HUES6 (cell line): Measurements from ENCODE around the gene RXRG.

Experiments used
- H3K27ac ChIP-seq: 2 replicates; pipeline ENCODE4 v1.7.0; 2013; ENCODE audit warnings: low read depth, mild to moderate bottlenecking, low read length, inconsistent platforms
- H3K27me3 ChIP-seq: 2 replicates; pipeline ENCODE4 v1.6.1; 2013; ENCODE audit warnings: low read length; ENCODE audit not compliant: control insufficient read depth, insufficient read depth
- H3K36me3 ChIP-seq: 2 replicates; pipeline ENCODE4 v1.6.1; 2013; ENCODE audit warnings: low read length; ENCODE audit not compliant: control insufficient read depth, insufficient read depth
- H3K4me1 ChIP-seq: 2 replicates; pipeline ENCODE4 v1.6.1; 2013; ENCODE audit warnings: low read length; ENCODE audit not compliant: control insufficient read depth, insufficient read depth
- H3K4me3 ChIP-seq: 2 replicates; pipeline ENCODE4 v1.5.1; 2013; ENCODE audit warnings: low read depth, low read length
- H3K9ac ChIP-seq: one replicate; pipeline ENCODE4 v1.6.1; 2013; ENCODE audit warnings: mild to moderate bottlenecking, low read length
- H3K9me3 ChIP-seq: 2 replicates; pipeline ENCODE4 v1.6.1; 2013; ENCODE audit warnings: low read depth, low read length; ENCODE audit not compliant: control insufficient read depth, insufficient read depth

The RXRG gene

DNA sequence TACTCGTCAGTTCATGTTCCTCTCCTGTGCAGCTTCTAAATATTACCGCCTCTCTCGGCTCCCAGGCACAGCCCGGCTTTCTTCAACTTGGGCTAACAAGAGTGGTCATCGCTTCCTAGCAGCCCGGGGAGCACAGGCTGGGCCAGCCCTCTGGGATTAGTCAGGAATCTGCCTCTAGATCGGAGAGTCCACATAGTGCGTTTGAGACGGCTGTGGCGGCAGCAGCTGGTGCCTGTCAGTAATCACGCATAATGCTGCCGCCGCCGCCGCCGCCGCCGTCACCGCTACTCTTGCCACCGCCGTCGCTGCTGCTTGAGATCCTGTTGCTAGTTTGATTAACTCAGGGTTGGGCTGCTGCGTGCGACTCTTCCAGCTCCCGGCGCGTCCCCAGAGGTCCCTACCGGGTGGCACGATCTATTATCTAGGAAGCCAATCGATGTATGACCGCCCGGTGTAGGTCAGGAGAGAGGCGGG, at the start of gene RXRG:
Gene RXRG, minus strand, starts transcription at position 230 of the 474 bp plus-strand sequence. CDS start 233 bp downstream, outside the sequence.
- Histone ChIP-seq H3K27me3 (peaks cover 81% of the 10 kb centered on the region), H3K4me3 (peak within 1 kb of the TSS; percentile 54), H3K9me3 (no peaks in the 10 kb centered on the region), H3K4me1 (peaks cover 17% of the 10 kb centered on the region), H3K36me3 (no peaks in the 10 kb centered on the region), H3K9ac (no peak within 1 kb of the TSS), H3K27ac (no peak within 1 kb of the TSS)

DNA sequence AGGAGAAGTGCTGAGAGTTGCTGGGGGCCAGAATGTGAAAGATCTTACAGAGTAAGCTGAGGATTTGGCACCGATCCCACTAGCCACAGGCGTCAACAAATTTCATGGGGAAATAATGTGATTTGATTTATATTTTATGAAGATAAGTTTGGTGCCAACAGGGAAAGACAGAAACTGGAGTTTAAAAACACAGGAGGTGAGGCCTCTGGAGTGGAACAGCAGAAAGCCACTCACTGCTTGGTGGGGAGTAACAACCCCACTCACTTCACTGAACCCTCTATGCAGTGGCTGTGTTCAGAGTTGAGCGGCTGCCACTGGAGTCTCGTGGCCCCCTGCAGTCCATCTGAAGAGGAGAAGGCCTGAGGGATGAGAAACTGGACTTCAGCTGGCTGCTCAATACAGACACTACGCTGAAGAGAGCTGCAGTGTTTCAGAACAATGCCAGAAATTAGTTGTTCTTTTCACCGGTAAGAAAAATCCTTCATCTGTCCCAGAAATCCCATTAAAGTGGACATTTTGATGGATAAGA, 48.0 kb upstream of the RXRG start:
- Histone ChIP-seq H3K36me3 (no peaks in the 10 kb centered on the region), H3K27me3 (no peaks in the 10 kb centered on the region)

DNA sequence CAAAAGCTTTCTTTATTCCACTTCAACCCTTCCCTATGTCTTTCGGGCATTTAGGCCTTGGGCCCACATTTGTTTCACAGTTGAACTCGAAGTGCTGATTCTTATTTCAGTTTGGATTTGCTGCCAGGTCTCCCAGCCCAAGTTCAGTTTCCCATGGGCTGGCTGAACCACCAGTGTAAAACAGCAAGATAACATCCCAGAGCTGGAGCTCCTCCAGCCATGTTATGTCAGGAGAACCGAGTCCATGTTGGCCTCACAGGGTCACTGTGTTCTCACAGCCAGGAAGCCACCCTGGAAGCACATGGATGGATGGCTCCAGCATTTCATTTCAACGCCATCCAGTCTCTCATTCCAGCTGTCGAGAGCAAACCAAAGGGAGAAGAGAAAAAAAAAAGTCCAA, 45.2 kb upstream of the RXRG start:
- Histone ChIP-seq H3K4me1 (peaks cover 4% of the 10 kb centered on the region; the same call in 1 of the 2 replicates), H3K27ac (no peak overlapping the region), H3K4me3 (no peak overlapping the region), H3K9me3 (no peaks in the 10 kb centered on the region), H3K36me3 (no peaks in the 10 kb centered on the region), H3K27me3 (no peaks in the 10 kb centered on the region), H3K9ac (no peak overlapping the region)

More for the DNA sequence above, 48.0 kb upstream of the RXRG start:
- Histone ChIP-seq H3K4me3 (no peak overlapping the region), H3K9me3 (no peaks in the 10 kb centered on the region), H3K27ac (no peak overlapping the region), H3K9ac (no peak overlapping the region), H3K4me1 (peaks cover 8% of the 10 kb centered on the region; the same call in 1 of the 2 replicates)

DNA sequence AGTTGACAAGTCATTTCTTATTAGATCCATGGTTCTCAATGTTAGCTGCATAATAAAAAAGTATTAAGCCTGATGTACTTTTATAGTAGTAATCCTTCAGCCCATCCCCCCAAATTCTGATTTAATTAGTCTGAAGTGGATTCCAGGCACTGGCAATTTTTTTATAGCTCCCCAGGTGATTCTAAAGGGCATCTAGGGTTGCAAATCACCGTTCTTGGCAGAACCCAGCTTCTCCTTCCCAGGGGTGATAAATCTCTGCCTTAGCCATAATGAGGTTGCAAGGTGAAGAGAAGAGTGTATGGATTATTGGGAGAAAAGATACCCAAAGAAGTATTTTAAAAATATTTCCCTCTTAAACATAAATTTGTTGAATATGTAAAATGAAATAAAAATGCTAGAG, 43.0 kb upstream of the RXRG start:
- Histone ChIP-seq H3K4me1 (no peaks in the 10 kb centered on the region), H3K27ac (no peak overlapping the region), H3K9me3 (no peaks in the 10 kb centered on the region), H3K36me3 (no peaks in the 10 kb centered on the region), H3K4me3 (no peak overlapping the region), H3K9ac (no peak overlapping the region), H3K27me3 (no peaks in the 10 kb centered on the region)

DNA sequence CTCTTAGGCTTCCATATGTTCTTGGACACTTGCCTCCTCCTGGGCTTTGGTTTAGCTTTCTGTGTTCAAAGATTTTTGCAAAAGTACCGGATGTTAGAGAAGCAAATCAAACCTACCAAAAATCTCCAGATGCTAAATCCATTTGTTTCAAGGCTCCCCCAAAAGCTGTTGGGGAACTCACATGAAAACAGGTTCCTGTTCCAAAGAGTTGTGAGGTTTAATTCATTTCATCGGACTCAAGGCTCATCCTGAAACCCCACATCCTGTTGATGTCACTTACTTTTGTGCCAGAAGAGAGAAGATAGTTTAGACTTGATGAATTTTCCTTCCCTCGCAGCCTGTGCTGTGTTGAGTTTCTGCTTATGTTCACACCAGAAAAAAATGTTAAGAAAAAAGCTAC, 41.7 kb upstream of the RXRG start:
- Histone ChIP-seq H3K9ac (no peak overlapping the region), H3K27ac (no peak overlapping the region)

DNA sequence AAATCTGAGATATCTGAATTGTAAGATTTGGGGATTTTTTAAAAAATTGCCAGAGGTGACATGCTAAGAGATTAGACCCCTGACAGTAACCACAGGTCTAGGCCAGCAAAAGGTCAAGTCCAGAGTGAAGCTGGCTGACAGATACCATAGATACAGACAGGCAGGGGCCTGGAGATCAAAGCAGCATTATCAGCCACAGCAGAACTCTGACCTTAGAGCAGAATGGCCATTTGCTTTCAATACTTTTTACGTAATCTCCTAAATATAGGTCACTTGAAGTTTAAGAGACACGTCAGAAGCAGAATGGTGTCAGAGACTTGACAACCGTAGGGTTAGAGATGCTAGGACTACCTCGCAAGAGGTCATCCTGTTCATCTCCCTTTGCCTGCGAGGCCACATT, 40.8 kb upstream of the RXRG start:
- Histone ChIP-seq H3K9me3 (no peaks in the 10 kb centered on the region), H3K9ac (no peak overlapping the region), H3K27me3 (no peaks in the 10 kb centered on the region), H3K36me3 (no peaks in the 10 kb centered on the region), H3K4me1 (no peaks in the 10 kb centered on the region), H3K27ac (no peak overlapping the region), H3K4me3 (no peak overlapping the region)

More for the DNA sequence above, 41.7 kb upstream of the RXRG start:
- Histone ChIP-seq H3K4me3 (no peak overlapping the region), H3K27me3 (no peaks in the 10 kb centered on the region), H3K36me3 (no peaks in the 10 kb centered on the region), H3K9me3 (no peaks in the 10 kb centered on the region), H3K4me1 (no peaks in the 10 kb centered on the region)

DNA sequence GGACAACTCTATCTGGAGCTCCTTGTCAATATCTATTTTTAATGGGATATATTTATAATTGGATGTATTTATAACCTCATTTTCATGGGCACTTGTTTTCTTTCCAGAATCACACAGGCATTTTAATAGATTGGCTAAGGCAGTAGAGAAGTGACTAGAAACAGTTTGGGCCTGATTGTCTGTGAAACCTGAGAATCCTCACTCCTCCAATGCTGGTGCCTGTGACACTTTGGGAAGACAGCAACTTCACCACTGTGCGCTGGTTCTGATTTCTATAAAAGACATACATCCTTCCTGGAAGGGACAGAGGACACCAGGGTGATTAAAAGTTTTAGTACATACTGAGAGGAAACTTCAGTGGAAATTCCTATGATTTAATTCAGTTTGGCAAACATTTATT, 39.6 kb upstream of the RXRG start:
- Histone ChIP-seq H3K4me3 (no peak overlapping the region), H3K4me1 (no peaks in the 10 kb centered on the region), H3K9ac (no peak overlapping the region), H3K27ac (no peak overlapping the region), H3K27me3 (no peaks in the 10 kb centered on the region), H3K36me3 (no peaks in the 10 kb centered on the region), H3K9me3 (no peaks in the 10 kb centered on the region)

DNA sequence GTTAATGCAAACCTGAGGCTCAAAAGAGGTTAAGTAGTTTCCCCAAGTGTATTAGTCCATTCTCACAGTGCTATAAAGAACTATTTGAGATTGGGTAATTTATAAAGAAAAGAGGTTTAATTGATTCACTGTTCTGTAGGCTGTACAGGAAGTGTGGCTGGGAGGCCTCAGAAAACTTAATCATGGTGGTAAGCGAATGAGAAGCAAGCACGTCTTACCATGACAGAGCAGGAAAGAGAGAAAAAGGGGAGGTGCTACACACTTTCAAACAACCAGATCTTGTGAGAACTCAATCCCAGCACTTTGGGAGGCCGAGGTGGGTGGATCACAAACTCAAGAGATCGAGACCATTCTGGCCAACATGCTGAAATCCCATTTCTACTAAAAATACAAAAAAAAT, 38.5 kb upstream of the RXRG start:
- Histone ChIP-seq H3K4me1 (no peaks in the 10 kb centered on the region), H3K9me3 (no peaks in the 10 kb centered on the region), H3K9ac (no peak overlapping the region), H3K27ac (no peak overlapping the region), H3K27me3 (no peaks in the 10 kb centered on the region), H3K36me3 (no peaks in the 10 kb centered on the region), H3K4me3 (no peak overlapping the region)

DNA sequence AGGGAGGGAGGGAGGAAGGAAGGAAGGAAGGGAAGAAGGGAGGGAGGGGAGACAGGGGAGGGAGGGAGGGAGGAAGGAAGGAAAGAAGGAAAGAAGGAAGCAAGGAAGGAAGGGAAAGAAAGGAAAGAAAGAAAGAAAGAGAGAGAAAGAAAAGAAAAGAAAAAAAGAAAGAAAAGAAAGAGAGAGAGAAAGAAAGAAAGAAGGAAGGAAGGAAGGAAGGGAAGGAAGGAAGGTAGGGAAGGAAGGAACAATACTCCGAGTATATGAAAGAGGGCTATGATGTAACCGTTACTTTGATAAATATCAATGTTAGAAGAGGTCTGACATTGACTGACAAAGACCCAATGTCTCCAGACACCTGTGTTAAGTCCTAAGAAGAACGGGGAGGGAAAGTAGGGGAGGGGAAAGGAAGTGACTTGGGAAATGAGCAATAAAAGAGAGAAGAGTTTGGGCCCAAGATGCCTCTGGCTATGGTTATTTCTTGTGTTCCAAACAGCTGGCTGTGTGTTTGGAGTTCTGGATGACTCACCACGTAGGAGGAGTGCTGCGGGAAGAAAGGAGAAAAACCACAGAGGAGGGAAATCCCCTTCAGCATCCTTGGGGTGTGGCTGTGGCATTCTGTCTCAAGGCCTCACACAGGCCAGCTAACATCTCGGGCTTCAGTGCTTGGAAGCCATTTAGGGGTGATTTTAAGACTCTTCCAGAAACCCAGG, 37.0 kb upstream of the RXRG start:
- H3K36me3 ChIP-seq: no peaks in the 10 kb centered on the region
- no peak overlapping the region for H3K4me3 ChIP-seq
- H3K27me3 ChIP-seq: no peaks in the 10 kb centered on the region
- no peaks in the 10 kb centered on the region for H3K9me3 ChIP-seq
- no peak overlapping the region for H3K9ac ChIP-seq
- H3K27ac ChIP-seq: no peak overlapping the region
- H3K4me1 ChIP-seq: no peaks in the 10 kb centered on the region

DNA sequence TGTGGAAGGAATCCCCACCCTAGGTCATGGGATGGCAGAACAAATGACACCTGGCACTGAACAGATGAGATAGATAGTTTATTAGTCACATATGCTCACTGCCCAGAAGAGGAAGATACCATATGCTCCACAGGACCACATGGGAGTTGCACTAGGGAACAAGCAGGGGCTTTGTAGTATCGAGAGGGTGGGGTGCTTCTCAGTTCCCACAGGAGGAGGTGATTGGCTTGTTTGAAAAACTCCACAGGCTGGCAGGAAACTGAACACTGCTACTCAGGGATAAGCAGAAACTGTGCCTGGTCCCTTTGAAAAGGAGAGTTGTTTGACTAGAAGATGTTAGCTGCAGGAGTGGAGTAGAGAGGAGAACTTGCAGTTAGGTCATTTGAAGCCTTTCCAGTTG, 31.9 kb upstream of the RXRG start:
- no peak overlapping the region for H3K4me3 ChIP-seq
- no peaks in the 10 kb centered on the region for H3K4me1 ChIP-seq
- no peak overlapping the region for H3K27ac ChIP-seq
- no peaks in the 10 kb centered on the region for H3K9me3 ChIP-seq
- H3K27me3 ChIP-seq: 0 out of 2 replicates have a peak, but pooled peaks cover 3% of the 10 kb centered on the region
- H3K36me3 ChIP-seq: no peaks in the 10 kb centered on the region
- H3K9ac ChIP-seq: no peak overlapping the region

DNA sequence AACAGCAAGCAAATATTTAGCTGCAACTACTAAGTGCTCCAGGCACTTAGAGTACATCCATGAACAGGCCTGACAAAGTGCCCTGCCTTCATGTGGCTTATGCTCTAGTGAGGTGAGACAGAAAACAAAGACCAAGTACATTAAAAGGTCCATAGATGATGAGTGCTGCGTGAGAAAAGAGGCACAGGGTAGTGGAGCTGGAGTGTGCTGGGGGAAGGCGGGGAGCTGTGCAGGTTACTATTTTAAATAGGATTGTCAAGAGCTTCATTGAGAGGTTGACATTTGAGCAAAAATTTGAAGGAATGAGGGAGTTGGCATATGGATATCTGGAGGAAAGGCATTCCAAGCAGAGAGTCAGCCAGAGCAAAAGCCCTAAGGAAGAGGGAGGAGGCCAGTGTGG, 29.3 kb upstream of the RXRG start:
- Histone ChIP-seq H3K4me3 (no peak overlapping the region), H3K27ac (no peak overlapping the region), H3K36me3 (no peaks in the 10 kb centered on the region), H3K9me3 (no peaks in the 10 kb centered on the region), H3K27me3 (0 out of 2 replicates have a peak, but pooled peaks cover 3% of the 10 kb centered on the region), H3K9ac (no peak overlapping the region), H3K4me1 (no peaks in the 10 kb centered on the region)
